Cardiac muscle cell (in vitro differentiated cells and primary cell): ENCODE measurements around the gene AVPR2. TPM values are rescaled to one million over a fixed set of nuclear protein-coding genes. Genes with fewer than 3 reads are reported as not detected.

Source experiments
- DNase-seq, 2 donors: peaks; one replicate each; pipeline versions ENCODE4 v3.0.0 to v3.0.0-alpha.2; 2010 to 2017; ENCODE audit warnings: low read depth in 1 of 2, low spot score in 1 of 2
- H3K27ac ChIP-seq: fragments of 200-600 bp; sonication (generic); 2 replicates; pipeline ENCODE4 v1.5.1; 2016
- H3K27me3 ChIP-seq: fragments of 200-600 bp; sonication (generic); 2 replicates; pipeline ENCODE4 v1.6.0; 2016; ENCODE audit warnings: control low read depth
- H3K36me3 ChIP-seq: fragments of 200-600 bp; sonication (generic); 2 replicates; pipeline ENCODE4 v1.5.1; 2016; ENCODE audit warnings: control low read depth
- H3K4me1 ChIP-seq: fragments of 200-600 bp; sonication (generic); 2 replicates; pipeline ENCODE4 v1.8.1; 2017; ENCODE audit warnings: low read depth, mild to moderate bottlenecking, mixed run types
- H3K4me3 ChIP-seq: fragments of 200-600 bp; sonication (generic); 2 replicates; pipeline ENCODE4 v1.5.1; 2016; ENCODE audit warnings: mild to moderate bottlenecking
- H3K9me3 ChIP-seq: fragments of 200-600 bp; sonication (generic); 2 replicates; pipeline ENCODE4 v1.5.1; 2017; ENCODE audit warnings: low read depth, mild to moderate bottlenecking, control low read depth
- polyA plus RNA-seq: library from polyadenylated mRNA; unstranded; fragments of >200 nt; fragmentation: Nextera tagmentation; extraction: Ambion mirVana; gene quantifications from 2 replicates; pipeline ENCODE4 v1.2.1, GENCODE V29; 2016
- total RNA-seq: library from RNA; depleted of rRNA; stranded (reverse); fragments of >200 nt; gene quantifications from 2 replicates; pipeline ENCODE4 v1.2.3, GENCODE V29; 2016
- TF ChIP-seq, protein P1 (sequence below): IDR thresholded peaks from 2 replicates; pipeline ENCODE4 v1.5.1; 2012; ENCODE audit warnings: low read depth, mild to moderate bottlenecking, low read length

AVPR2 gene
- total and polyA plus RNA-seq, 2 experiments from 2014 or later: 0.11 TPM; not detected in 1

DNA sequence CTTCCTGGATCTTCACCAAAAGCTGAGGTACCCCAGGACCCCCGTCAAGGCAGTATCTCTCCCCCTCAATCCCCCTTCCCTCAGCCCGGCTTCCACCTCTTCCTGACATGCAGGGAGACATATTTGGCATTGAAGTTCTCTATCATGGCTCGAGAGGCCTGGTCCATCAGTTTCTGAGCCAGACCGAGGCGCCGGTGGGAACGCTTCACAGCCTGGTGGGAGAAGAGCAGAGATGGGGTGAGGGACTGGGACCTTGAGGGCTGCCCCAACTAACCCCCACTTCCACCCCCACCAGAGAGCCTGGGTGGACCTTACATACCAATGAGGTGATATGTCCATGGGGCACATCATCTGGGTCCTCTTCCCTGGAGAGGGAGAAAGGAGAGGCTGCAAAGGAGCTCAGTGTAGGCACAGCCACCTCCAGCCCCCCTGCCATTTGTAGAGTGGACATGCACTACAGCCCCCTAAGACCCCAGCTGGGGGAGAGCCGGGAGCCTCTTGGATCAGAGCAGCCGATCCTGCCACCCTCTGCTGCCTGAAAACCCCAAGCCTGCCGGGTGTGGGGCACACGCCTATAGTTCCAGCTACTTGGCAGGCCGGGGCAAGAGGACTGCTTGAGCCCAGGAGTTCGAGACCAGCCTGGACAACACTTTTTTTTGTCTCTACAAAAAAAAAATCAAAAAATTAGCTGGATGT is 27.9 kb downstream of the AVPR2 start:
- Histone ChIP-seq H3K9me3 (no peaks in the 10 kb centered on the region), H3K4me3 (no peak overlapping the region), H3K36me3 (no peaks in the 10 kb centered on the region), H3K27ac (no peak overlapping the region), H3K27me3 (no peaks in the 10 kb centered on the region), H3K4me1 (no peaks in the 10 kb centered on the region)
- no peak for DNase-seq
- TF ChIP-seq, protein P1, sequence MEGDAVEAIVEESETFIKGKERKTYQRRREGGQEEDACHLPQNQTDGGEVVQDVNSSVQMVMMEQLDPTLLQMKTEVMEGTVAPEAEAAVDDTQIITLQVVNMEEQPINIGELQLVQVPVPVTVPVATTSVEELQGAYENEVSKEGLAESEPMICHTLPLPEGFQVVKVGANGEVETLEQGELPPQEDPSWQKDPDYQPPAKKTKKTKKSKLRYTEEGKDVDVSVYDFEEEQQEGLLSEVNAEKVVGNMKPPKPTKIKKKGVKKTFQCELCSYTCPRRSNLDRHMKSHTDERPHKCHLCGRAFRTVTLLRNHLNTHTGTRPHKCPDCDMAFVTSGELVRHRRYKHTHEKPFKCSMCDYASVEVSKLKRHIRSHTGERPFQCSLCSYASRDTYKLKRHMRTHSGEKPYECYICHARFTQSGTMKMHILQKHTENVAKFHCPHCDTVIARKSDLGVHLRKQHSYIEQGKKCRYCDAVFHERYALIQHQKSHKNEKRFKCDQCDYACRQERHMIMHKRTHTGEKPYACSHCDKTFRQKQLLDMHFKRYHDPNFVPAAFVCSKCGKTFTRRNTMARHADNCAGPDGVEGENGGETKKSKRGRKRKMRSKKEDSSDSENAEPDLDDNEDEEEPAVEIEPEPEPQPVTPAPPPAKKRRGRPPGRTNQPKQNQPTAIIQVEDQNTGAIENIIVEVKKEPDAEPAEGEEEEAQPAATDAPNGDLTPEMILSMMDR: no peak

DNA sequence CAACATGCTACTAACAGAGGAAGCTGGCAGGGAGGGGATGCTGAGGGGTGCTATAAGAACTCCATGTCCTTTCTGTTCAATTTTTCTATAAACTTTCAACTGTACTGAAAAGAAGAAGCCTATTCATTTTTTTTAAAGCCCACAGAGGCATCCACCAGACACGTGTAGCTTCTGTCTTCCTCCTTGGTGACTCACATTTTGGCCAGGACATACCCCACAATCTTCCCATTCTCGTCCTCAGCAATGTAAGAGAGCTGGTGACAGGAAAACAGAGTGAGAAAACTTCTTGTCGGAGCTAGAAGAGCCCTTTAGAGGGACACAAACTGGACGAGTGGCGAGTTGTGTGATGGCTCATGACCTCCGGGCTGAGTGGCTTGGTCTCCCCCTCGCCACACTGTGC is 29.3 kb downstream of the AVPR2 start:
- H3K4me3 ChIP-seq: peak overlapping the region; percentile 78
- H3K9me3 ChIP-seq: no peaks in the 10 kb centered on the region
- no peaks in the 10 kb centered on the region for H3K27me3 ChIP-seq
- TF ChIP-seq, protein P1: no peak
- H3K4me1 ChIP-seq: no peaks in the 10 kb centered on the region
- H3K36me3 ChIP-seq: no peaks in the 10 kb centered on the region
- H3K27ac ChIP-seq: no peak overlapping the region
- peak in 1 of 2 donors; percentile 32 for DNase-seq

DNA sequence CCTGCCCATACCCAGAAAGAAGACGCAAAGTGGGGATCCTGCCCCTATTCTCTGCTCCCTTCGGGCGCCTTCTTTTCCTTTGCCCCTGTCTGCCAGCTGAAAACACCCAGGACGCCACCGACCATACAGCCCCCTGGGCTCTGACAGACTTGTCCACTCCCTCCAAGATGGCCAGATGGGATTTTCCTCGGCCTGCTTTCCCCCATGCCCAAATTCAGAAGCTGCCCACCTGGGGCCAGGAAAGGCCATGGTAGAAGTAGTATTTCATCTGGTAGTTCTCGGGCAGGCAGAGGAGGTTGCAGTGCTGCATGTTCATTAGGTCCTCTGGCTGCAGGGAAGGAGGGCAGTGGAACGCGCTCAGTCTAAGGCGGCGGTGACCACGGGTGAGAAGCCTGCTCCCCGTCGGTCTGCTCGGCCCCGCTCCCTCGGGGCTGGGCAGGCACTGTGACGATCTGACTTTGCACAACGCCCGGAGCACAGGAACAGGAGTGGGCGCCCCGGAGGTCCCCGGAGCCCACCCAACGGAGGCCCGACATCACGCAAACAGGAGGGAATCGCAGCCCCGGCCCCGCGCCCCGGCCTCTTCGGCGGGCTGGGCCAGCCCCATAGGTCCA is 29.8 kb downstream of the AVPR2 start:
- H3K27ac ChIP-seq: peak overlapping the region; percentile 53
- H3K4me1 ChIP-seq: no peaks in the 10 kb centered on the region
- peak overlapping the region; percentile 78 for H3K4me3 ChIP-seq
- no peaks in the 10 kb centered on the region for H3K36me3 ChIP-seq
- H3K27me3 ChIP-seq: no peaks in the 10 kb centered on the region
- H3K9me3 ChIP-seq: no peaks in the 10 kb centered on the region
- TF ChIP-seq, protein P1: no peak
- DNase-seq: no peak

DNA sequence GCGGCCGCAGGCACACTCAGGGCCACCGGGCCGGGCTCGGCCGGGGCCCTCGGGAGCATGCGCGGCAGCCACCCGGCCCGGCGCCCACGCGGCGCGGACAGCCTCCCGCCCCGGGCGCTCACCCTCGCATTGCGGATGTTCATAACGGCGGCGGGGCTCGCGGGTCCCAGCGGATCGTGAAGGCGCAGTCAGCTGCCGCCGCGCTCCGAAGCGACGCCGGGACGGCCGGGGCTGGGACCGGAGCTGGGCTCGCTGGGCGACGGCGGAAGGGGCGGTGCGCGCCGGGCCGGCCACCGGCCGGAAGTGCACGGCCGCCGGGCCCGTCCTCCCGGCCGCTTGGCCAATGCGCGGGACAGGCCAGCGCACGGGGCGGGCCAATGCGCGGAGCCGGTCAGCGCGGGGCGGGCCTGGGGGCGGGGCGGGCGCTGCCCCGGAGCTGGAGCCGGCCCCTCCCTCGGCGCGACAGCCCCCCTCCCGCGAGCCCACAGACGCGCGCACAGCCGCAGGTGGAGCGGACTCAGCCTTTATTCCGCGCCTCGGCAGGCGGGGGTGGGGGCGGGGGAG is 30.4 kb downstream of the AVPR2 start, which contains the start of gene NAA10:
TSS of gene NAA10 (minus strand) at position 276 of the 564 bp plus-strand sequence. CDS start at position 143, 133 bp downstream.
- Histone ChIP-seq H3K4me3 (peak within 1 kb of the TSS; percentile 78), H3K4me1 (no peaks in the 10 kb centered on the region), H3K9me3 (no peaks in the 10 kb centered on the region), H3K27me3 (no peaks in the 10 kb centered on the region), H3K27ac (peak within 1 kb of the TSS; percentile 53), H3K36me3 (no peaks in the 10 kb centered on the region)
- TF ChIP-seq, protein P1: no peak
- DNase-seq: peak; percentile 77 to 84

DNA sequence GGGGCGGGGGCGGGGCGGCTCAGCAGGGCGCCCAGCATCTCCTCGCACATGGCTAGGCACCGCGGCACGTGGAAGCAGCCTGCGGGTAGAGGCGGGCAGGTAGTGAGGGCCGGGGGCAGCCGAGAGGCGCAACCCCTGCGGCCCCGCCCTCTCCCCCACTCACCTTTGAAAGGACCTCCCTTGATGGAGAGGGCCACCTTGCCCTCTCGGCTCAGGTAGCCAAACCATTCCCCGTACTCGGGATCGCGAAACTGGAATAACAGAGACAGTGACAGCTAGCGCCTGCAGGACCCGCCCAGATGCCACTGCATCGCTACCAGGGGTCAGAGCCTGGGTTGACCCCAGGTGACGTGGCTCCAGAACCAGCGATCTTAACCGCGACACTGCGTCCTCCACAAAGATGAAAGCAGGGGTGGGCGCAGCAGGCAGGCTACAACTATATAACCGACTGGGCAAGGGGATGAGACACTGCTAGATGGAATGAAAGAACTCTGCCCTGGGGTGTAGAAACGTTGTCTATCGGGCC is 30.9 kb downstream of the AVPR2 start:
- DNase-seq: no peak
- TF ChIP-seq, protein P1: no peak
- Histone ChIP-seq H3K27me3 (no peaks in the 10 kb centered on the region), H3K36me3 (no peaks in the 10 kb centered on the region), H3K9me3 (no peaks in the 10 kb centered on the region), H3K4me1 (no peaks in the 10 kb centered on the region), H3K27ac (no peak overlapping the region), H3K4me3 (peak overlapping the region; percentile 40)
